Lower lobe of right lung (tissue), 2 donors: Measurements from ENCODE around the gene CEACAM8. TPM values are rescaled to one million over a fixed set of nuclear protein-coding genes. Genes with fewer than 3 reads are reported as not detected.
"Not testable (repeated sequence)": the region's sequence is repeated elsewhere in the genome, so short reads cannot be mapped to it uniquely, and the experiment has no call there.

Source experiments
- ATAC-seq, 2 donors: fragments of 200-7000 bp; cut with Tn5 transposase; one replicate each; pipeline ENCODE4 v1.9.1; 2020 to 2022; ENCODE audit warnings: mild to moderate bottlenecking in 2 of 2, moderate library complexity in 2 of 2
- DNase-seq: peaks from one replicate; pipeline ENCODE4 v3.0.0-alpha.2; 2020
- H3K27ac ChIP-seq: fragments of 200-600 bp; one replicate; pipeline ENCODE4 v1.8.0; 2022
- H3K27me3 ChIP-seq: fragments of 200-600 bp; one replicate; pipeline ENCODE4 v1.8.0; 2022; ENCODE audit warnings: low read depth
- H3K36me3 ChIP-seq: fragments of 200-600 bp; one replicate; pipeline ENCODE4 v1.8.0; 2022; ENCODE audit warnings: mild to moderate bottlenecking
- H3K4me1 ChIP-seq: fragments of 200-600 bp; one replicate; pipeline ENCODE4 v1.8.0; 2022
- H3K4me3 ChIP-seq: fragments of 200-600 bp; one replicate; pipeline ENCODE4 v1.8.0; 2022; ENCODE audit warnings: mild to moderate bottlenecking
- H3K9me3 ChIP-seq: fragments of 200-600 bp; one replicate; pipeline ENCODE4 v1.8.0; 2022
- CTCF ChIP-seq: fragments of 200-600 bp; IDR thresholded peaks from one replicate; pipeline ENCODE4 v1.8.0; 2022; ENCODE audit warnings: antibody characterized with exemption, mild to moderate bottlenecking
- intact Hi-C: fragments of 100-400 bp; cut with DNase I; formaldehyde crosslinking; loops from one replicate; pipeline ENCODE4 v1.11.0; 2022
- total RNA-seq: library from RNA; stranded (reverse); fragmentation: NEBNext Ultra II Directional; extraction: Animal tissue kit (Norgen Biotek cat#: 25700); gene quantifications from one replicate; pipeline ENCODE4 v1.2.1, GENCODE V29; 2021
- donor health status: DM: no; HTN: yes; CAD: no; lungs with severe emphysema.

CEACAM8 gene
- total RNA-seq, 1 donor from 2014 or later, result 0.53 TPM

- H3K27ac ChIP-seq, result no peak overlapping the region
- no peaks in the 10 kb centered on the region for H3K36me3 ChIP-seq
- H3K27me3 ChIP-seq, result peaks cover 22% of the 10 kb centered on the region
- TF ChIP-seq CTCF, result no peak
- H3K4me3 ChIP-seq, result no peak overlapping the region
- intact Hi-C loops, result no loop called here
- ATAC-seq (no peak), DNase-seq (no peak)
- H3K4me1 ChIP-seq, result no peaks in the 10 kb centered on the region
- no peaks in the 10 kb centered on the region for H3K9me3 ChIP-seq
Measured at GRCh38 chr19:42546831-42547500, 47.8 kb downstream of the CEACAM8 start.

- no peaks in the 10 kb centered on the region for H3K36me3 ChIP-seq
Measured at GRCh38 chr19:42544146-42544545, 50.6 kb downstream of the CEACAM8 start.

GRCh38 chr19:42542791-42543190 is 51.9 kb downstream of the CEACAM8 start:
- H3K4me1 ChIP-seq, result no peaks in the 10 kb centered on the region
- H3K36me3 ChIP-seq, result no peaks in the 10 kb centered on the region
- ATAC-seq (no peak), DNase-seq (no peak)
- H3K27me3 ChIP-seq, result peaks cover 22% of the 10 kb centered on the region
- intact Hi-C loops, result no loop called here
- no peak overlapping the region for H3K27ac ChIP-seq
- no peak for TF ChIP-seq CTCF
- H3K4me3 ChIP-seq, result no peak overlapping the region
- no peaks in the 10 kb centered on the region for H3K9me3 ChIP-seq

More at GRCh38 chr19:42544146-42544545, 50.6 kb downstream of the CEACAM8 start:
- intact Hi-C loops, result no loop called here
- no peak for TF ChIP-seq CTCF
- no peaks in the 10 kb centered on the region for H3K9me3 ChIP-seq
- no peak overlapping the region for H3K27ac ChIP-seq
- DNase-seq (no peak), ATAC-seq (no peak)
- H3K4me1 ChIP-seq, result no peaks in the 10 kb centered on the region
- peaks cover 22% of the 10 kb centered on the region for H3K27me3 ChIP-seq
- no peak overlapping the region for H3K4me3 ChIP-seq

- no peak overlapping the region for H3K4me3 ChIP-seq
- no peaks in the 10 kb centered on the region for H3K9me3 ChIP-seq
- peak in 1 of 2 donors; percentile 45 for ATAC-seq
- intact Hi-C loops, result no loop called here
- no peaks in the 10 kb centered on the region for H3K36me3 ChIP-seq
- no peaks in the 10 kb centered on the region for H3K4me1 ChIP-seq
- no peak for TF ChIP-seq CTCF
- no peak overlapping the region for H3K27ac ChIP-seq
- H3K27me3 ChIP-seq, result peaks cover 12% of the 10 kb centered on the region
- no peak for DNase-seq
Measured at GRCh38 chr19:42540071-42540553, 54.6 kb downstream of the CEACAM8 start.

GRCh38 chr19:42538841-42539709 is 55.6 kb downstream of the CEACAM8 start:
- Histone ChIP-seq H3K36me3 (no peaks in the 10 kb centered on the region), H3K27ac (no peak overlapping the region), H3K4me1 (no peaks in the 10 kb centered on the region), H3K27me3 (peaks cover 10% of the 10 kb centered on the region), H3K9me3 (no peaks in the 10 kb centered on the region), H3K4me3 (no peak overlapping the region)
- ATAC-seq (no peak), DNase-seq (no peak)
- no peak for TF ChIP-seq CTCF
- intact Hi-C loops, result no loop called here

GRCh38 chr19:42535276-42535675 is 59.4 kb downstream of the CEACAM8 start:
- H3K27ac ChIP-seq, H3K36me3 ChIP-seq, H3K4me1 ChIP-seq, ATAC-seq, DNase-seq, H3K9me3 ChIP-seq, H3K4me3 ChIP-seq, H3K27me3 ChIP-seq, intact Hi-C loops: not testable (repeated sequence)
